ENCODE results near the gene MITF.

GRCh38 chr3:69970827-69971226, 231.6 kb downstream of the MITF start:
- TF ChIP-seq CTCF (IDR thresholded peaks at IDR 0.05) (no peak), GATA2 (CRISPR knock-in tag; IDR thresholded peaks at IDR 0.05) (no peak), EP300 (IDR thresholded peaks at IDR 0.05; ENCODE audit: borderline replicate concordance in 1 of 2, low read depth in 1 of 2, low read length in 1 of 2) (no peak), TAF1 (IDR thresholded peaks at IDR 0.05; ENCODE audit: borderline replicate concordance, low read depth, low read length) (no peak), RAD21 (IDR thresholded peaks at IDR 0.05; ENCODE audit: low read length) (no peak), RCOR1 (IDR thresholded peaks at IDR 0.05; ENCODE audit: low read length) (no peak), TEAD4 (IDR thresholded peaks at IDR 0.05; ENCODE audit: borderline replicate concordance, insufficient read depth) (no peak), NRF1 (IDR thresholded peaks at IDR 0.05; ENCODE audit: low read depth, low read length) (no peak), CHD2 (IDR thresholded peaks at IDR 0.05; ENCODE audit: low read length, partially characterized antibody) (no peak), SMC3 (IDR thresholded peaks at IDR 0.05; ENCODE audit: low read depth, low read length) (no peak), FOSL2 (IDR thresholded peaks at IDR 0.05; ENCODE audit: borderline replicate concordance, low read depth) (no peak)
- TF ChIP-seq, protein P1, sequence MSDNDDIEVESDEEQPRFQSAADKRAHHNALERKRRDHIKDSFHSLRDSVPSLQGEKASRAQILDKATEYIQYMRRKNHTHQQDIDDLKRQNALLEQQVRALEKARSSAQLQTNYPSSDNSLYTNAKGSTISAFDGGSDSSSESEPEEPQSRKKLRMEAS (IDR thresholded peaks at IDR 0.05; ENCODE audit: low read depth) = no peak
